ENCODE results near the gene PHKG2.

- TF ChIP-seq MAX (IDR thresholded peaks at IDR 0.05; ENCODE audit: low read depth, low read length): no peak
- no peak for TF ChIP-seq CTCF (IDR thresholded peaks at IDR 0.05; ENCODE audit: low read depth, low read length)
- TF ChIP-seq POLR2A (IDR thresholded peaks at IDR 0.05; ENCODE audit: extremely low read depth, insufficient read length): no peak
Observed at GRCh38 chr16:30700491-30700890, 47.7 kb upstream of the PHKG2 start.

All from NB4 (cell line).